Stimulated activated CD4-positive, alpha-beta T cell treated with anti-CD3 and anti-CD28 coated beads, Interleukin-15, amount 100 ng/mL, for 24 hours (primary cell): ENCODE results near the gene GLCCI1.

ENCODE experiments used
- DNase-seq: peaks from one replicate; pipeline ENCODE4 v3.0.0-alpha.2; 2020

Gene GLCCI1

GRCh38 chr7:7964691-7965090, 3.9 kb upstream of the GLCCI1 start:
- no peak for DNase-seq

- no peak for DNase-seq
Measured at GRCh38 chr7:7965301-7965700, 3.3 kb upstream of the GLCCI1 start.

GRCh38 chr7:7966141-7966734, 2.4 kb upstream of the GLCCI1 start:
- DNase-seq, result no peak

GRCh38 chr7:7967886-7968543, 581 bp upstream of the GLCCI1 start:
- no peak for DNase-seq

- DNase-seq, result peak; percentile 61
Measured at GRCh38 chr7:7969306-7970236, 975 bp downstream of the GLCCI1 start.

- no peak for DNase-seq
Measured at GRCh38 chr7:7970237-7970530, 1.6 kb downstream of the GLCCI1 start.

- DNase-seq, result no peak
Measured at GRCh38 chr7:7970531-7971307, 2.1 kb downstream of the GLCCI1 start.

- no peak for DNase-seq
Measured at GRCh38 chr7:7971308-7972040, 2.9 kb downstream of the GLCCI1 start.

GRCh38 chr7:7972128-7972527, 3.5 kb downstream of the GLCCI1 start:
- no peak for DNase-seq

GRCh38 chr7:7972922-7973594, 4.5 kb downstream of the GLCCI1 start:
- DNase-seq, result no peak

- DNase-seq, result no peak
Measured at GRCh38 chr7:7976677-7977076, 8.1 kb downstream of the GLCCI1 start.

GRCh38 chr7:7977774-7978173, 9.2 kb downstream of the GLCCI1 start:
- no peak for DNase-seq

- DNase-seq, result no peak
Measured at GRCh38 chr7:7978860-7979259, 10.3 kb downstream of the GLCCI1 start.

GRCh38 chr7:7979558-7979957, 11.0 kb downstream of the GLCCI1 start:
- DNase-seq, result no peak

GRCh38 chr7:7980134-7980533, 11.5 kb downstream of the GLCCI1 start:
- no peak for DNase-seq

- no peak for DNase-seq
Measured at GRCh38 chr7:7982904-7983303, 14.3 kb downstream of the GLCCI1 start.

- no peak for DNase-seq
Measured at GRCh38 chr7:7984424-7984823, 15.8 kb downstream of the GLCCI1 start.

GRCh38 chr7:7988706-7989105, 20.1 kb downstream of the GLCCI1 start:
- DNase-seq, result no peak

- DNase-seq, result no peak
Measured at GRCh38 chr7:7989133-7989532, 20.5 kb downstream of the GLCCI1 start.

GRCh38 chr7:7989616-7990440, 21.2 kb downstream of the GLCCI1 start:
- no peak for DNase-seq

GRCh38 chr7:7990441-7990761, 21.8 kb downstream of the GLCCI1 start:
- DNase-seq, result no peak
